NB4 (cell line): ENCODE data around the gene FSTL4.

ENCODE experiments used
- DNase-seq: peaks from one replicate; pipeline ENCODE4 v3.0.0; 2010; ENCODE audit warnings: low read depth
- H3K4me3 ChIP-seq: one replicate; pipeline ENCODE4 v1.5.1; 2011; ENCODE audit warnings: mild to moderate bottlenecking, low read depth, low read length, moderate library complexity
- CTCF ChIP-seq: IDR thresholded peaks from one replicate; pipeline ENCODE4 v1.5.1; 2012; ENCODE audit warnings: low read depth, low read length
- MAX ChIP-seq: IDR thresholded peaks from 2 replicates; pipeline ENCODE4 v1.6.1; 2011; ENCODE audit warnings: low read depth, low read length
- MYC ChIP-seq: IDR thresholded peaks from 2 replicates; pipeline ENCODE4 v1.6.1; 2011; ENCODE audit warnings: low read depth, low read length
- POLR2A ChIP-seq: IDR thresholded peaks from 2 replicates; pipeline ENCODE4 v1.6.1; 2011; ENCODE audit warnings: mild to moderate bottlenecking; ENCODE audit not compliant: insufficient read length; ENCODE audit errors: extremely low read depth

The FSTL4 gene

GRCh38 chr5:133406977-133407632 lies 205.2 kb downstream of the FSTL4 start:
- no peak for TF ChIP-seq MYC
- no peak for TF ChIP-seq POLR2A
- TF ChIP-seq MAX, result no peak
- no peak for TF ChIP-seq CTCF
- no peak for DNase-seq
- no peak overlapping the region for H3K4me3 ChIP-seq

- TF ChIP-seq POLR2A (no peak), CTCF (no peak), MYC (no peak), MAX (no peak)
- DNase-seq, result no peak
- H3K4me3 ChIP-seq, result no peak overlapping the region
These were observed 205.9 kb downstream of the FSTL4 start for GRCh38 chr5:133406208-133406976.

- H3K4me3 ChIP-seq, result no peak overlapping the region
- DNase-seq, result no peak
- TF ChIP-seq CTCF (no peak), MYC (no peak), MAX (no peak), POLR2A (no peak)
These were observed 206.9 kb downstream of the FSTL4 start for GRCh38 chr5:133405275-133406034.

GRCh38 chr5:133404724-133405123 lies 207.6 kb downstream of the FSTL4 start:
- DNase-seq, result peak; percentile 64
- no peak for TF ChIP-seq POLR2A
- TF ChIP-seq MYC, result no peak
- no peak for TF ChIP-seq MAX
- peak; percentile 39 for TF ChIP-seq CTCF

GRCh38 chr5:133403741-133404364 lies 208.5 kb downstream of the FSTL4 start:
- no peak for DNase-seq

More at GRCh38 chr5:133404724-133405123, 207.6 kb downstream of the FSTL4 start:
- no peak overlapping the region for H3K4me3 ChIP-seq

More at GRCh38 chr5:133403741-133404364, 208.5 kb downstream of the FSTL4 start:
- H3K4me3 ChIP-seq, result no peak overlapping the region
- TF ChIP-seq MYC, result no peak
- no peak for TF ChIP-seq MAX
- no peak for TF ChIP-seq POLR2A
- no peak for TF ChIP-seq CTCF
